NB4 (cell line): Measurements from ENCODE around the gene APCDD1L.

Experiments used
- MAX ChIP-seq: IDR thresholded peaks from 2 replicates; pipeline ENCODE4 v1.6.1; 2011; ENCODE audit warnings: low read depth, low read length
- POLR2A ChIP-seq: IDR thresholded peaks from 2 replicates; pipeline ENCODE4 v1.6.1; 2011; ENCODE audit warnings: mild to moderate bottlenecking; ENCODE audit not compliant: insufficient read length; ENCODE audit errors: extremely low read depth
- TF ChIP-seq, protein P1 (sequence below): IDR thresholded peaks from one replicate; pipeline ENCODE4 v1.5.1; 2012; ENCODE audit warnings: low read depth, low read length

DNA sequence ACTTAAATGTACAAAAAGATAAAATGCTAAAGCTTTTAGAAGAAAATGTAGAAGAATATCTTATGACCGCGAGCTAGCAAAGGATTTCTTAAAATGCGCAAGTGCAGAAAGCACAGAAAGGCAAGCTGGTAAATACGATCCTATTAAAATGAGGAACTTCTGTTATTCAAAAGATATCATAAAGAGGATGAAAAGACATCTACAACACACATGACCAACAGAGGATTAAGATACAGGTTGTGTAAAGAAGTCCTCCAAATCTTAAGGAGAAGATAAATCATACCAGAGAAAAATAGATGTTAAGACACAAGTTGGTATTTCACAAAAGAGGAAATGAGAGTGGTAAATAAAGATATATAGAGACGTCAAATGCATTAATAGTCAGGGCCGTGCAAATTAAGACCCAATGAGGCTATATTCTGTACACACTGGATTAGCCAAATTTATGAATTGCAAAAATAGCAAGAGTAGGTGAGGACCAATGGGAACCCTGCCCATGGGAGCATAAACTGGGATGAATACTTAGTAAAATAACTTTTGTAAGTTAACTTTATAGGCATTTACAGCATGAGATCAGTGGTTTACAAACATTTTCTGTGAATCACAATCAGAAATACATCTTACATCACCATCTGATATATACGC lies 23.0 kb downstream of the APCDD1L start:
- TF ChIP-seq POLR2A (no peak), MAX (no peak)
- TF ChIP-seq, protein P1, sequence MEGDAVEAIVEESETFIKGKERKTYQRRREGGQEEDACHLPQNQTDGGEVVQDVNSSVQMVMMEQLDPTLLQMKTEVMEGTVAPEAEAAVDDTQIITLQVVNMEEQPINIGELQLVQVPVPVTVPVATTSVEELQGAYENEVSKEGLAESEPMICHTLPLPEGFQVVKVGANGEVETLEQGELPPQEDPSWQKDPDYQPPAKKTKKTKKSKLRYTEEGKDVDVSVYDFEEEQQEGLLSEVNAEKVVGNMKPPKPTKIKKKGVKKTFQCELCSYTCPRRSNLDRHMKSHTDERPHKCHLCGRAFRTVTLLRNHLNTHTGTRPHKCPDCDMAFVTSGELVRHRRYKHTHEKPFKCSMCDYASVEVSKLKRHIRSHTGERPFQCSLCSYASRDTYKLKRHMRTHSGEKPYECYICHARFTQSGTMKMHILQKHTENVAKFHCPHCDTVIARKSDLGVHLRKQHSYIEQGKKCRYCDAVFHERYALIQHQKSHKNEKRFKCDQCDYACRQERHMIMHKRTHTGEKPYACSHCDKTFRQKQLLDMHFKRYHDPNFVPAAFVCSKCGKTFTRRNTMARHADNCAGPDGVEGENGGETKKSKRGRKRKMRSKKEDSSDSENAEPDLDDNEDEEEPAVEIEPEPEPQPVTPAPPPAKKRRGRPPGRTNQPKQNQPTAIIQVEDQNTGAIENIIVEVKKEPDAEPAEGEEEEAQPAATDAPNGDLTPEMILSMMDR, result no peak
